Endothelial cell of umbilical vein (primary cell): ENCODE measurements around the gene IL25.

Experiments used
- POLR2A ChIP-seq: IDR thresholded peaks from 2 replicates; pipeline ENCODE4 v1.6.1; 2012; ENCODE audit warnings: low read depth, mild to moderate bottlenecking, control low read depth, low read length
- POLR2AphosphoS5 ChIP-seq: IDR thresholded peaks from 2 replicates; pipeline ENCODE4 v1.6.1; 2012; ENCODE audit warnings: low read depth, mild to moderate bottlenecking, control low read depth, low read length, moderate library complexity; ENCODE audit not compliant: insufficient read depth
- TF ChIP-seq, protein P1 (sequence below), 2 donors: IDR thresholded peaks; 1 replicate in 1 of 2; 2 replicates in 1 of 2; pipeline ENCODE4 v1.5.1; 2011; ENCODE audit warnings: low read length in 2 of 2, mild to moderate bottlenecking in 2 of 2, moderate library complexity in 2 of 2, control low read depth in 1 of 2, inconsistent platforms in 1 of 2, low read depth in 1 of 2; ENCODE audit not compliant: insufficient read depth in 1 of 2; ENCODE audit errors: extremely low read depth in 1 of 2
- TF ChIP-seq, protein P2 (sequence below): IDR thresholded peaks from 2 replicates; pipeline ENCODE4 v1.6.1; 2011; ENCODE audit not compliant: insufficient read depth, insufficient read length

DNA sequence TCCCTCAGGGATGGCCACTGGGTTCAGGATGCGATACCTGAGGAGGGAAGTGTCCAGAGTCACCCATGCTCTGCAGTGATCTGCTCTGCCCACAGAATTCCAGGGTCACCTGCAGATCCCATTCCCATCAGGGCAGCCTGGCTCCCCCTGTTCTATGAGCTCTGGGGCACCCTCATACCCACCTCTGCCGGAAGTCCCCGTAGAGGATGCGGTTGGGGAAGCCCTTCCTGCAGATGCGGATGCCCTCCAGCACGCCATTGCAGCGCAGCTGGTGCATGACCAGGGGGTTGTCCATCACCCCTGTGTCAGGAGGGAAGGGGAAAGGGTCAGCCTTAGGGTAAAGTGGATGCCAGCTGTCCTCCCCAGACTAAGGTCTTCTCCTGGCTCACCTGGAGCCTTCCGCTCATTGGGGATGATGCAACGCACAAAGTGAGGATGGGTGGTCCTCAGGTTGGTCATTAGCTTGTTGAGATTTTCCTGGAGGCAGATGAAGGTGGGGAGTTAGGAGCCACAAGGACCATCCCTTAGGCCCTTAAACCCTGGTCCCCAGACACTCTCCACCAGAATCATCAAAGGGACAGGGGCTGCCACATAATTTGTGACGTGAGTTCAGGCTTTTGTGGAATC, 24.3 kb downstream of the IL25 start:
- TF ChIP-seq, protein P1, sequence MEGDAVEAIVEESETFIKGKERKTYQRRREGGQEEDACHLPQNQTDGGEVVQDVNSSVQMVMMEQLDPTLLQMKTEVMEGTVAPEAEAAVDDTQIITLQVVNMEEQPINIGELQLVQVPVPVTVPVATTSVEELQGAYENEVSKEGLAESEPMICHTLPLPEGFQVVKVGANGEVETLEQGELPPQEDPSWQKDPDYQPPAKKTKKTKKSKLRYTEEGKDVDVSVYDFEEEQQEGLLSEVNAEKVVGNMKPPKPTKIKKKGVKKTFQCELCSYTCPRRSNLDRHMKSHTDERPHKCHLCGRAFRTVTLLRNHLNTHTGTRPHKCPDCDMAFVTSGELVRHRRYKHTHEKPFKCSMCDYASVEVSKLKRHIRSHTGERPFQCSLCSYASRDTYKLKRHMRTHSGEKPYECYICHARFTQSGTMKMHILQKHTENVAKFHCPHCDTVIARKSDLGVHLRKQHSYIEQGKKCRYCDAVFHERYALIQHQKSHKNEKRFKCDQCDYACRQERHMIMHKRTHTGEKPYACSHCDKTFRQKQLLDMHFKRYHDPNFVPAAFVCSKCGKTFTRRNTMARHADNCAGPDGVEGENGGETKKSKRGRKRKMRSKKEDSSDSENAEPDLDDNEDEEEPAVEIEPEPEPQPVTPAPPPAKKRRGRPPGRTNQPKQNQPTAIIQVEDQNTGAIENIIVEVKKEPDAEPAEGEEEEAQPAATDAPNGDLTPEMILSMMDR (IDR thresholded peaks at IDR 0.05; ENCODE audit: extremely low read depth in 1 of 2, insufficient read depth in 1 of 2, low read depth in 1 of 2, low read length in 2 of 2) = no peak
- TF ChIP-seq POLR2A = no peak
- TF ChIP-seq, protein P2, sequence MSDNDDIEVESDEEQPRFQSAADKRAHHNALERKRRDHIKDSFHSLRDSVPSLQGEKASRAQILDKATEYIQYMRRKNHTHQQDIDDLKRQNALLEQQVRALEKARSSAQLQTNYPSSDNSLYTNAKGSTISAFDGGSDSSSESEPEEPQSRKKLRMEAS = no peak
- TF ChIP-seq POLR2AphosphoS5 = no peak
